GM13976 (cell line): ENCODE data around the gene CADM1.

Experiments used
- DNase-seq: peaks from one replicate; pipeline ENCODE4 v3.0.0; 2012; ENCODE audit warnings: low spot score
- CTCF ChIP-seq: IDR thresholded peaks from 2 replicates; pipeline ENCODE4 v1.5.1; 2012; ENCODE audit warnings: borderline replicate concordance, mild to moderate bottlenecking; ENCODE audit not compliant: insufficient read depth; ENCODE audit errors: extremely low read depth, missing control alignments, control extremely low read depth
- in situ Hi-C: fragments of 300-500 bp; cut with MboI; formaldehyde crosslinking; loops from one replicate; pipeline ENCODE4 v1.12.0; 2022; ENCODE audit warnings: low sequenced_read_pairs, mixed read lengths, inconsistent platforms; ENCODE audit not compliant: unreplicated experiment

The CADM1 gene

GRCh38 chr11:115311949-115312348, 192.3 kb downstream of the CADM1 start:
- in situ Hi-C loops, result no loop called here
- TF ChIP-seq CTCF, result no peak
- no peak for DNase-seq

- no peak for TF ChIP-seq CTCF
- no peak for DNase-seq
- in situ Hi-C loops, result no loop called here
These were observed 197.5 kb downstream of the CADM1 start for GRCh38 chr11:115306689-115307088.

GRCh38 chr11:115304774-115305472, 199.3 kb downstream of the CADM1 start:
- no peak for TF ChIP-seq CTCF
- in situ Hi-C loops, result no loop called here
- DNase-seq, result no peak

- TF ChIP-seq CTCF, result no peak
- DNase-seq, result no peak
- in situ Hi-C loops, result no loop called here
These were observed 200.2 kb downstream of the CADM1 start for GRCh38 chr11:115303929-115304531.

GRCh38 chr11:115302946-115303703, 201.1 kb downstream of the CADM1 start:
- DNase-seq, result no peak
- TF ChIP-seq CTCF, result no peak
- in situ Hi-C loops, result no loop called here

- DNase-seq, result no peak
- no peak for TF ChIP-seq CTCF
- in situ Hi-C loops, result no loop called here
These were observed 203.4 kb downstream of the CADM1 start for GRCh38 chr11:115300660-115301428.
